H9 (cell line): ENCODE data around the gene CHST15. TPM values are rescaled to one million over a fixed set of nuclear protein-coding genes. Genes with fewer than 3 reads are reported as not detected.

Experiments used
- DNase-seq: peaks from one replicate; pipeline ENCODE4 v3.0.0-alpha.2; 2017
- H2AFZ ChIP-seq: one replicate; pipeline ENCODE4 v1.6.1; 2013; ENCODE audit warnings: mild to moderate bottlenecking, low read length, control low read depth, moderate library complexity
- H2AK5ac ChIP-seq: 2 replicates; pipeline ENCODE4 v1.6.1; 2013; ENCODE audit warnings: low read length, control low read depth, mixed read lengths; ENCODE audit not compliant: insufficient read length
- H2BK120ac ChIP-seq: one replicate; pipeline ENCODE4 v1.6.1; 2013; ENCODE audit warnings: low read depth, mild to moderate bottlenecking, low read length, control low read depth, inconsistent platforms; ENCODE audit not compliant: poor library complexity, severe bottlenecking
- H2BK12ac ChIP-seq: 2 replicates; pipeline ENCODE4 v1.6.1; 2013; ENCODE audit warnings: low read length, control low read depth, mixed read lengths, low read depth; ENCODE audit not compliant: insufficient read length
- H2BK15ac ChIP-seq: 2 replicates; pipeline ENCODE4 v1.6.1; 2013; ENCODE audit warnings: low read depth, low read length, control low read depth
- H2BK20ac ChIP-seq: one replicate; pipeline ENCODE4 v1.6.1; 2013; ENCODE audit warnings: low read depth, mild to moderate bottlenecking, low read length, control low read depth, inconsistent platforms; ENCODE audit not compliant: poor library complexity, severe bottlenecking
- H2BK5ac ChIP-seq: 2 replicates; pipeline ENCODE4 v1.6.1; 2013; ENCODE audit warnings: low read length, control low read depth, mixed read lengths; ENCODE audit not compliant: insufficient read length
- H3K14ac ChIP-seq: 2 replicates; pipeline ENCODE4 v1.6.1; 2013; ENCODE audit warnings: low read length, control low read depth; ENCODE audit not compliant: insufficient read depth
- H3K18ac ChIP-seq: 2 replicates; pipeline ENCODE4 v1.6.1; 2013; ENCODE audit warnings: low read depth, mild to moderate bottlenecking, mixed read lengths, low read length, control low read depth; ENCODE audit not compliant: insufficient read length
- H3K23ac ChIP-seq: 2 replicates; pipeline ENCODE4 v1.6.1; 2013; ENCODE audit warnings: low read length, control low read depth, mixed read lengths, low read depth; ENCODE audit not compliant: insufficient read length
- H3K23me2 ChIP-seq: 2 replicates; pipeline ENCODE4 v1.6.1; 2013; ENCODE audit warnings: low read depth, mild to moderate bottlenecking, mixed read lengths, low read length, control low read depth; ENCODE audit not compliant: insufficient read length, poor library complexity, severe bottlenecking
- H3K27ac ChIP-seq: 2 replicates; pipeline ENCODE4 v1.5.1; 2013; ENCODE audit warnings: low read length, control low read depth, mixed read lengths, low read depth; ENCODE audit not compliant: insufficient read length
- H3K27me3 ChIP-seq: 2 replicates; pipeline ENCODE4 v1.6.1; 2013; ENCODE audit warnings: low read length, control low read depth, inconsistent platforms; ENCODE audit not compliant: insufficient read depth
- H3K4ac ChIP-seq: 2 replicates; pipeline ENCODE4 v1.6.1; 2013; ENCODE audit warnings: low read depth, mild to moderate bottlenecking, control low read depth, inconsistent platforms, low read length, moderate library complexity
- H3K4me1 ChIP-seq: 2 replicates; pipeline ENCODE4 v1.6.1; 2013; ENCODE audit warnings: low read length, control low read depth, inconsistent platforms; ENCODE audit not compliant: insufficient read depth
- H3K4me2 ChIP-seq: 2 replicates; pipeline ENCODE4 v1.6.1; 2013; ENCODE audit warnings: low read length, control low read depth, mixed read lengths; ENCODE audit not compliant: insufficient read length, insufficient read depth
- H3K56ac ChIP-seq: 2 replicates; pipeline ENCODE4 v1.6.1; 2013; ENCODE audit warnings: low read depth, mild to moderate bottlenecking, mixed read lengths, low read length, control low read depth; ENCODE audit not compliant: insufficient read length
- H3K79me1 ChIP-seq: 2 replicates; pipeline ENCODE4 v1.6.1; 2013; ENCODE audit warnings: low read depth, mild to moderate bottlenecking, moderate library complexity, low read length, control low read depth, inconsistent platforms; ENCODE audit not compliant: insufficient read depth, poor library complexity, severe bottlenecking
- H3K79me2 ChIP-seq: 2 replicates; pipeline ENCODE4 v1.6.1; 2013; ENCODE audit warnings: low read length, control low read depth, inconsistent platforms; ENCODE audit not compliant: insufficient read depth
- H3K9ac ChIP-seq: 2 replicates; pipeline ENCODE4 v1.6.1; 2013; ENCODE audit warnings: low read length, control low read depth, mixed read lengths; ENCODE audit not compliant: insufficient read length; ENCODE audit errors: extremely low read depth
- H3K9me3 ChIP-seq: one replicate; pipeline ENCODE4 v1.6.1; 2013; ENCODE audit warnings: low read depth, low read length, inconsistent platforms; ENCODE audit not compliant: control insufficient read depth
- H3T11ph ChIP-seq: one replicate; pipeline ENCODE4 v1.6.1; 2013; ENCODE audit warnings: mild to moderate bottlenecking, low read length, control low read depth, inconsistent platforms
- H4K20me1 ChIP-seq: one replicate; pipeline ENCODE4 v1.6.1; 2013; ENCODE audit not compliant: control insufficient read depth, insufficient read length, insufficient read depth
- H4K5ac ChIP-seq: 2 replicates; pipeline ENCODE4 v1.6.1; 2013; ENCODE audit warnings: low read depth, mild to moderate bottlenecking, mixed read lengths, low read length, control low read depth; ENCODE audit not compliant: insufficient read length
- H4K8ac ChIP-seq: replicated peaks from 2 replicates; pipeline ENCODE4 v1.6.1; 2013; ENCODE audit warnings: low read length, control low read depth, mixed read lengths, low read depth; ENCODE audit not compliant: insufficient read length
- H4K91ac ChIP-seq: 2 replicates; pipeline ENCODE4 v1.6.1; 2013; ENCODE audit warnings: low read depth, mild to moderate bottlenecking, moderate library complexity, mixed read lengths, low read length, control low read depth; ENCODE audit not compliant: insufficient read length
- H3K27ac Mint-ChIP-seq, 3 experiments: 2 replicates in 2 of 3; 3 replicates in 1 of 3; pipeline ENCODE4 v1.8.0; 2020 to 2021; ENCODE audit warnings: mixed read lengths in 3 of 3, mild to moderate bottlenecking in 1 of 3, moderate library complexity in 1 of 3
- H3K27me3 Mint-ChIP-seq: 2 replicates; pipeline ENCODE4 v1.8.0; 2021; ENCODE audit warnings: low read depth, mild to moderate bottlenecking, moderate library complexity, mixed read lengths
- H3K36me3 Mint-ChIP-seq, 3 experiments: 2 replicates in 2 of 3; 3 replicates in 1 of 3; pipeline ENCODE4 v1.8.0; 2020 to 2021; ENCODE audit warnings: low read depth in 3 of 3, mixed read lengths in 3 of 3; ENCODE audit not compliant: insufficient read depth in 1 of 3
- H3K4me1 Mint-ChIP-seq, 2 experiments: 2 replicates each; pipeline ENCODE4 v1.8.0; 2020; ENCODE audit warnings: mixed read lengths in 2 of 2
- H3K4me3 Mint-ChIP-seq, 2 experiments: 2 replicates in 1 of 2; 3 replicates in 1 of 2; pipeline ENCODE4 v1.8.0; 2020 to 2021; ENCODE audit warnings: mild to moderate bottlenecking in 2 of 2, mixed read lengths in 2 of 2, moderate library complexity in 1 of 2
- H3K9me3 Mint-ChIP-seq, 2 experiments: 2 replicates in 1 of 2; 3 replicates in 1 of 2; pipeline ENCODE4 v1.8.0; 2020; ENCODE audit warnings: mild to moderate bottlenecking in 2 of 2, mixed read lengths in 2 of 2, moderate library complexity in 1 of 2
- WGBS: extraction: QIAGEN DNeasy Blood & Tissue Kit; methylation state at CpG from one replicate; pipeline ENCODE4 v1.1.7; 2013; ENCODE audit warnings: missing lambda C conversion rate, low lambda C conversion rate, mixed read lengths; ENCODE audit not compliant: insufficient read length; ENCODE audit errors: extremely low coverage; 5-methylcytosine and 5-hydroxymethylcytosine counted together
- total RNA-seq: library from RNA; stranded (reverse); gene quantifications from 2 replicates; pipeline ENCODE4 v1.2.1, GENCODE V29; 2021
- TF ChIP-seq, protein P1 (sequence below): fragments of 200-600 bp; sonication (generic); conservative IDR thresholded peaks from 3 replicates; pipeline ENCODE4 v1.8.0; 2021; ENCODE audit warnings: antibody characterized with exemption, mild to moderate bottlenecking

Gene CHST15
- total RNA-seq, 1 experiment from 2014 or later = 8.7 TPM

- Mint-ChIP-seq H3K9me3 (no peaks in the 10 kb centered on the region), H3K4me1 (peaks cover 17 to 20% of the 10 kb centered on the region in 2 experiments), H3K27ac (peak overlapping the region in 1 of 3 experiments; percentile 48; a peak in 1 of 7 replicates), H3K36me3 (no peaks in the 10 kb centered on the region; a peak in 1 of 7 replicates), H3K4me3 (no peak overlapping the region), H3K27me3 (no peaks in the 10 kb centered on the region; the same call in 1 of the 2 replicates)
- TF ChIP-seq, protein P1, sequence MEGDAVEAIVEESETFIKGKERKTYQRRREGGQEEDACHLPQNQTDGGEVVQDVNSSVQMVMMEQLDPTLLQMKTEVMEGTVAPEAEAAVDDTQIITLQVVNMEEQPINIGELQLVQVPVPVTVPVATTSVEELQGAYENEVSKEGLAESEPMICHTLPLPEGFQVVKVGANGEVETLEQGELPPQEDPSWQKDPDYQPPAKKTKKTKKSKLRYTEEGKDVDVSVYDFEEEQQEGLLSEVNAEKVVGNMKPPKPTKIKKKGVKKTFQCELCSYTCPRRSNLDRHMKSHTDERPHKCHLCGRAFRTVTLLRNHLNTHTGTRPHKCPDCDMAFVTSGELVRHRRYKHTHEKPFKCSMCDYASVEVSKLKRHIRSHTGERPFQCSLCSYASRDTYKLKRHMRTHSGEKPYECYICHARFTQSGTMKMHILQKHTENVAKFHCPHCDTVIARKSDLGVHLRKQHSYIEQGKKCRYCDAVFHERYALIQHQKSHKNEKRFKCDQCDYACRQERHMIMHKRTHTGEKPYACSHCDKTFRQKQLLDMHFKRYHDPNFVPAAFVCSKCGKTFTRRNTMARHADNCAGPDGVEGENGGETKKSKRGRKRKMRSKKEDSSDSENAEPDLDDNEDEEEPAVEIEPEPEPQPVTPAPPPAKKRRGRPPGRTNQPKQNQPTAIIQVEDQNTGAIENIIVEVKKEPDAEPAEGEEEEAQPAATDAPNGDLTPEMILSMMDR = no peak
- H3K4me1 ChIP-seq = no peaks in the 10 kb centered on the region
- no peaks in the 10 kb centered on the region for H3K27me3 ChIP-seq
- no peak overlapping the region for H3K27ac ChIP-seq
- H3K9me3 ChIP-seq = no peaks in the 10 kb centered on the region
- H3K23me2 ChIP-seq = no peaks in the 10 kb centered on the region
- H4K8ac ChIP-seq = no peak overlapping the region
- WGBS = no CpG with 5 or more reads among the region's 4 CpGs
- no peak overlapping the region for H2BK120ac ChIP-seq
- H3K4ac ChIP-seq = no peak overlapping the region
- no peak overlapping the region for H3K18ac ChIP-seq
- H2BK15ac ChIP-seq = no peak overlapping the region
- no peaks in the 10 kb centered on the region for H3K79me1 ChIP-seq
- H3K14ac ChIP-seq = peak overlapping the region; percentile 42; the same call in 1 of the 2 replicates
- no peak overlapping the region for H2AK5ac ChIP-seq
- H3K79me2 ChIP-seq = no peaks in the 10 kb centered on the region
- H4K20me1 ChIP-seq = no peaks in the 10 kb centered on the region
- no peak overlapping the region for H3T11ph ChIP-seq
- H2BK5ac ChIP-seq = no peak overlapping the region
- H3K4me2 ChIP-seq = no peak overlapping the region
- H2BK12ac ChIP-seq = no peak overlapping the region
- H2BK20ac ChIP-seq = no peak overlapping the region
- no peak overlapping the region for H4K5ac ChIP-seq
- H4K91ac ChIP-seq = no peak overlapping the region
- H3K9ac ChIP-seq = no peak overlapping the region
- DNase-seq = no peak
- no peak overlapping the region for H2AFZ ChIP-seq
- no peak overlapping the region for H3K56ac ChIP-seq
- H3K23ac ChIP-seq = no peak overlapping the region
These were observed 89.9 kb downstream of the CHST15 start for GRCh38 chr10:124003481-124003870.
